SK-N-MC (cell line): ENCODE data around the gene RCVRN.

Experiments used
- EZH2 ChIP-seq: fragments of 200-600 bp; sonication (generic); IDR thresholded peaks from one replicate; pipeline ENCODE4 v1.6.1; 2017; ENCODE audit warnings: antibody characterized with exemption
- FOXP2 ChIP-seq: optimal IDR thresholded peaks from 2 replicates; pipeline ENCODE3; 2011; ENCODE audit warnings: mild to moderate bottlenecking, moderate library complexity; ENCODE audit not compliant: insufficient read depth; ENCODE audit errors: extremely low read length, control extremely low read depth
- POLR2AphosphoS5 ChIP-seq: IDR thresholded peaks from 2 replicates; pipeline ENCODE4 v1.6.1; 2012; ENCODE audit warnings: mild to moderate bottlenecking, low read depth, low read length, borderline replicate concordance

DNA sequence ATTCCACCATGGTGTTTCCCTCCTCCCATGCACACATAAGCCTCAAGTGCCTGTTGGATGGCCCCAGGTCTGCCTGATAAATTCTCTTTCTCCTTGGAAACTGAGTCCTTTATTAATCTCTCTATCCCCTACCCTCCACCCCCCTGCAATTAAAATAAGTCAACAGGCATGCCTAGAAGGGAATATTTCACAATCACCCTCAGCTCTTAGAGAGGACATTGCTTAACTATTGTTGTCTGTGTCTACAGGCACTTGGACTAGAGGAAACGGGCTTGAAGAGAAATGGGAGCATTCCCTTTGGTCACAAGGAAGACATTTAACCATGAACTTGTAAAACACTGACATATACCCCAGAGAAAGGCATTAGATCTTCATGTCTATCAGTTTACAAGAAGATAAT, 39.5 kb downstream of the RCVRN start:
- no peak for TF ChIP-seq POLR2AphosphoS5
- no peak for TF ChIP-seq EZH2
- no peak for TF ChIP-seq FOXP2
